NCI-H2107 treated with DMSO at 0.1 percent for 48 hours (cell line): ENCODE measurements around the gene PDCD11.
"Not testable (repeated sequence)": the region's sequence is repeated elsewhere in the genome, so short reads cannot be mapped to it uniquely, and the experiment has no call there.

Source experiments
- DNase-seq: peaks from one replicate; lab custom pipeline; 2025; ENCODE audit not compliant: unreplicated experiment; lab: John Stamatoyannopoulos, UW

Gene PDCD11

GRCh38 chr10:103470761-103471653 lies 74.6 kb downstream of the PDCD11 start:
- DNase-seq = no peak

- no peak for DNase-seq
These were observed 75.6 kb downstream of the PDCD11 start for GRCh38 chr10:103472005-103472404.

- DNase-seq = no peak
These were observed 76.8 kb downstream of the PDCD11 start for GRCh38 chr10:103473261-103473671.

- DNase-seq = no peak
These were observed 77.7 kb downstream of the PDCD11 start for GRCh38 chr10:103474077-103474476.

- DNase-seq = no peak
These were observed 79.0 kb downstream of the PDCD11 start for GRCh38 chr10:103475437-103475836.

GRCh38 chr10:103476046-103476768 lies 79.8 kb downstream of the PDCD11 start:
- DNase-seq = no peak

- DNase-seq = no peak
These were observed 82.2 kb downstream of the PDCD11 start for GRCh38 chr10:103478671-103479070.

- DNase-seq = no peak
These were observed 82.7 kb downstream of the PDCD11 start, which contains the start of gene CALHM3 for GRCh38 chr10:103479135-103479534. Gene CALHM3, minus strand, starts transcription at chr10:103479240. Its CDS starts 208 bp downstream, at chr10:103479032.

GRCh38 chr10:103480521-103480920 lies 84.1 kb downstream of the PDCD11 start:
- DNase-seq = no peak

GRCh38 chr10:103481974-103482531 lies 85.6 kb downstream of the PDCD11 start:
- DNase-seq = peak; percentile 40

- DNase-seq = not testable (repeated sequence)
These were observed 90.4 kb downstream of the PDCD11 start for GRCh38 chr10:103486635-103487409.

GRCh38 chr10:103487410-103487708 lies 90.9 kb downstream of the PDCD11 start:
- no peak for DNase-seq

- no peak for DNase-seq
These were observed 94.5 kb downstream of the PDCD11 start for GRCh38 chr10:103490986-103491314.

GRCh38 chr10:103491729-103492364 lies 95.4 kb downstream of the PDCD11 start:
- DNase-seq = no peak

GRCh38 chr10:103492655-103493261 lies 96.3 kb downstream of the PDCD11 start:
- DNase-seq = no peak

- no peak for DNase-seq
These were observed 97.0 kb downstream of the PDCD11 start, which contains the start of gene NEURL1 for GRCh38 chr10:103493362-103493915. Gene NEURL1, plus strand, starts transcription at chr10:103493705. Its CDS starts 683 bp downstream, at chr10:103494388.

- peak; percentile 12 for DNase-seq
These were observed 97.8 kb downstream of the PDCD11 start for GRCh38 chr10:103493916-103494877.

- DNase-seq = no peak
These were observed 98.9 kb downstream of the PDCD11 start for GRCh38 chr10:103495321-103495720.
